Measurements from ENCODE around the gene POLDIP2. TPM values are rescaled to one million over a fixed set of nuclear protein-coding genes. Genes with fewer than 3 reads are reported as not detected.

POLDIP2 gene
- total RNA-seq, 4 donors from 2014 or later, result 54.9 to 95.3 (median 66.5) TPM

DNA sequence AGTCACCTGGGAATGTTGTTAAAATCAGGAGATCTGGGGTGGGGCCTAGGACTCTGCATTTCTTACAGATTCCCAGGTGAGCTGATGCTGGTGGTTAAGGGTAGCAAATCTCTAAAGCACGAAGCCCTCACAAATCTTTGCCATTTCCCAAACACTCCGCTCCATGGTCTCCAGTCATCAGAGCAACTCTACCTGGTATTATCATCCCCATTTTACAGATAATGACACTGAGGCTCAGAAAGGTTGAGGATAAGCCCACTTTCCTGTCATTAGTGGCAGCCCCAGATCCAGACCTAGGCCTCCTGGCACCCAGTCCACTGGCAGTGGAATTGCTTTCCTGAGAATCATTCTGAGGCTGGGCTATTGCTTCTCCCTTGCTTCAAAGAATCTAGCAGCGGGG is 39.9 kb upstream of the POLDIP2 start:
- peaks cover 0 to 2% (median 0%) of the 10 kb centered on the region in 4 donors for H3K36me3 ChIP-seq
- in situ Hi-C loops (cut with MboI; ENCODE audit: low pct_ligation_motif_present in 1 of 4, low pct_unique_long_range_greater_than_20kb in 1 of 4, low sequenced_read_pairs in 3 of 4) (no loop called here), intact Hi-C loops (cut with DNase I; ENCODE audit: low total_unique reads) (no loop called here)
- H3K4me3 ChIP-seq, result no peak overlapping the region
- no peak for DNase-seq
- TF ChIP-seq POLR2A (IDR thresholded peaks at IDR 0.05) (no peak), POLR2AphosphoS5 (IDR thresholded peaks at IDR 0.05) (no peak), EP300 (IDR thresholded peaks at IDR 0.05; ENCODE audit: low read depth) (no peak)
- H3K27ac ChIP-seq, result no peak overlapping the region
- H3K9me3 ChIP-seq, result no peaks in the 10 kb centered on the region
- no peaks in the 10 kb centered on the region for H3K4me1 ChIP-seq
- WGBS, 2 donors (ENCODE audit: low coverage in 1 of 2), result 95 to 100% methylated on average over 1 to 3 of the region's 3 CpGs
- no peaks in the 10 kb centered on the region for H3K27me3 ChIP-seq

- Histone ChIP-seq H3K9me3 (no peaks in the 10 kb centered on the region), H3K27me3 (no peaks in the 10 kb centered on the region), H3K27ac (no peak overlapping the region), H3K4me1 (no peaks in the 10 kb centered on the region), H3K36me3 (peaks cover 0 to 4% (median 0%) of the 10 kb centered on the region in 4 donors), H3K4me3 (no peak overlapping the region)
- no peak for TF ChIP-seq EP300 (IDR thresholded peaks at IDR 0.05; ENCODE audit: low read depth)
- no peak for DNase-seq
- 40 to 56% methylated on average over 1 to 6 of the region's 6 CpGs for WGBS, 2 donors (ENCODE audit: low coverage in 1 of 2)
- intact Hi-C loops (cut with DNase I; ENCODE audit: low total_unique reads) (no loop called here), in situ Hi-C loops (cut with MboI; ENCODE audit: low pct_ligation_motif_present in 1 of 4, low pct_unique_long_range_greater_than_20kb in 1 of 4, low sequenced_read_pairs in 3 of 4) (no loop called here)
Measured at GRCh38 chr17:28396635-28397239, 39.4 kb upstream of the POLDIP2 start.

GRCh38 chr17:28395968-28396367 is 38.6 kb upstream of the POLDIP2 start:
- Histone ChIP-seq H3K9me3 (no peaks in the 10 kb centered on the region), H3K4me1 (no peaks in the 10 kb centered on the region), H3K36me3 (peaks cover 0 to 4% (median 2%) of the 10 kb centered on the region in 4 donors), H3K4me3 (no peak overlapping the region), H3K27ac (no peak overlapping the region), H3K27me3 (no peaks in the 10 kb centered on the region)
- no peak for DNase-seq
- in situ Hi-C loops (cut with MboI; ENCODE audit: low pct_ligation_motif_present in 1 of 4, low pct_unique_long_range_greater_than_20kb in 1 of 4, low sequenced_read_pairs in 3 of 4), result no loop called here
- 86% methylated on average over 4 of the region's 6 CpGs; no CpG with 5 or more reads in 1 of the 2 donors for WGBS, 2 donors (ENCODE audit: low coverage in 1 of 2)
- intact Hi-C loops (cut with DNase I; ENCODE audit: low total_unique reads), result no loop called here
- TF ChIP-seq EP300 (IDR thresholded peaks at IDR 0.05; ENCODE audit: low read depth) (no peak), CTCF (IDR thresholded peaks at IDR 0.05) (no peak), POLR2A (IDR thresholded peaks at IDR 0.05) (no peak), POLR2AphosphoS5 (IDR thresholded peaks at IDR 0.05) (no peak)

DNA sequence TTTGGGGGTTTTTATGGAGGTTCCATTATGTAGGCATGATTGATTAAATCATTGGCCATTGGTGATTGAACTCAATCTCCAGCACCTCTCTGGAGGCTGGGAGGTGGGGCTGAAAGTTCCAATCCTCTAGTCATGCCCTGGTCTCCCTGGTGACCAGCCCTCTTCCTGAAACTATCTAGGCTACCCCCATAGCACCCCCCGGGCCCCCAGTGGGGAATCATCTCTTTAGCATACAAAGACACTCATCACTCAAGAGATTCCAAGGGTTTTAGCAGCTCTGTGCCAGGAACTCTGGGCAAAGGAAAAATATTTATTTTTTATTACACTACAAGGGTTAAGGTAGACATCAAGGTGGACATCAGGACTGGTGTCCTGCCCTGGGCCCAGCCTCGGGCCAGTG is 38.1 kb upstream of the POLDIP2 start:
- Histone ChIP-seq H3K4me1 (no peaks in the 10 kb centered on the region), H3K27me3 (no peaks in the 10 kb centered on the region), H3K4me3 (no peak overlapping the region), H3K36me3 (peaks cover 0 to 10% (median 2%) of the 10 kb centered on the region in 4 donors), H3K27ac (no peak overlapping the region), H3K9me3 (no peaks in the 10 kb centered on the region)
- intact Hi-C loops (cut with DNase I; ENCODE audit: low total_unique reads), result no loop called here
- no peak for DNase-seq
- in situ Hi-C loops (cut with MboI; ENCODE audit: low pct_ligation_motif_present in 1 of 4, low pct_unique_long_range_greater_than_20kb in 1 of 4, low sequenced_read_pairs in 3 of 4), result no loop called here
- TF ChIP-seq CTCF (IDR thresholded peaks at IDR 0.05) (no peak), POLR2AphosphoS5 (IDR thresholded peaks at IDR 0.05) (no peak)
- 84% methylated on average over 2 of the region's 2 CpGs; no CpG with 5 or more reads in 1 of the 2 donors for WGBS, 2 donors (ENCODE audit: low coverage in 1 of 2)

- TF ChIP-seq EP300 (IDR thresholded peaks at IDR 0.05; ENCODE audit: low read depth) (no peak), POLR2A (IDR thresholded peaks at IDR 0.05) (no peak)
- in situ Hi-C loops (cut with MboI; ENCODE audit: low pct_ligation_motif_present in 1 of 4, low pct_unique_long_range_greater_than_20kb in 1 of 4, low sequenced_read_pairs in 3 of 4), result no loop called here
- peaks cover 0 to 17% (median 4%) of the 10 kb centered on the region in 4 donors for H3K36me3 ChIP-seq
- intact Hi-C loops (cut with DNase I; ENCODE audit: low total_unique reads), result no loop called here
- no peaks in the 10 kb centered on the region for H3K27me3 ChIP-seq
- no peaks in the 10 kb centered on the region for H3K9me3 ChIP-seq
- H3K4me1 ChIP-seq, result no peaks in the 10 kb centered on the region
- H3K27ac ChIP-seq, result no peak overlapping the region
- no peak overlapping the region for H3K4me3 ChIP-seq
- WGBS, 2 donors (ENCODE audit: low coverage in 1 of 2), result 72 to 80% methylated on average over 4 to 7 of the region's 7 CpGs
- DNase-seq, result no peak
Measured at GRCh38 chr17:28394337-28395116, 37.2 kb upstream of the POLDIP2 start.
